Measurements from ENCODE around the gene TACC2.
"Not testable (repeated sequence)": the region's sequence is repeated elsewhere in the genome, so short reads cannot be mapped to it uniquely, and the experiment has no call there.

TACC2 gene

DNA sequence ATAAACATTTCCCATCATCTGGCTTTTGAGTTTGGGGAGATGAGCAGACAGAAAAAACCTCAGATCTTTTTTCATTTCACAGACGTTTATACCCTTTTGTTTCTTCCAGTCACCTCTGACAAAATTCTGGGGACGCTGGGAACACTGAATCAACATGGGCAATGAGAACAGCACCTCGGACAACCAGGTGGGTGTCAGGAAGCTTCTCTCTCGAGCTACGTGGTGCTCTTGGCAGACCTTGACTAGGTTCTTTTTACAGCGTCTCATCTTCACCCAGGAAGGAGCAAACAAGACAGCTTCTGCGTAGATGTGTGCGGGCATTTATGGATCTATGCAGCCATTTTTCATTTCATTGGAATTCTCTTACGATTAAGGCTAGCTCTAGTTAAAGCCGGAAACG, 32.9 kb downstream of the TACC2 start:
- Histone ChIP-seq H3K36me3 (ENCODE audit: insufficient read depth, low read length) (no peaks in the 10 kb centered on the region), H3K27me3 (ENCODE audit: insufficient read depth, low read length, poor library complexity) (peaks cover 8% of the 10 kb centered on the region), H3K27ac (ENCODE audit: low read length) (no peak overlapping the region), H3K9me3 (ENCODE audit: insufficient read depth, low read length, severe bottlenecking) (no peaks in the 10 kb centered on the region), H4K20me1 (ENCODE audit: insufficient read depth, low read length) (no peaks in the 10 kb centered on the region), H3K9ac (ENCODE audit: low read depth, low read length) (no peak overlapping the region), H3K4me2 (ENCODE audit: insufficient read depth, low read length) (no peak overlapping the region), H2AFZ (ENCODE audit: low read depth, low read length) (no peak overlapping the region), H3K4me1 (ENCODE audit: insufficient read depth, low read length) (no peaks in the 10 kb centered on the region), H3K79me2 (ENCODE audit: insufficient read depth, low read length) (no peaks in the 10 kb centered on the region), H3K4me3 (ENCODE audit: low read depth in 1 of 2, low read length in 2 of 2) (no peak overlapping the region)
- ATAC-seq (ENCODE audit: insufficient read depth, low read depth) = no peak
- no peak for DNase-seq
- TF ChIP-seq EZH2 (IDR thresholded peaks at IDR 0.05; ENCODE audit: borderline replicate concordance, low read depth, low read length, severe bottlenecking) = no peak
- TF ChIP-seq, protein P1, sequence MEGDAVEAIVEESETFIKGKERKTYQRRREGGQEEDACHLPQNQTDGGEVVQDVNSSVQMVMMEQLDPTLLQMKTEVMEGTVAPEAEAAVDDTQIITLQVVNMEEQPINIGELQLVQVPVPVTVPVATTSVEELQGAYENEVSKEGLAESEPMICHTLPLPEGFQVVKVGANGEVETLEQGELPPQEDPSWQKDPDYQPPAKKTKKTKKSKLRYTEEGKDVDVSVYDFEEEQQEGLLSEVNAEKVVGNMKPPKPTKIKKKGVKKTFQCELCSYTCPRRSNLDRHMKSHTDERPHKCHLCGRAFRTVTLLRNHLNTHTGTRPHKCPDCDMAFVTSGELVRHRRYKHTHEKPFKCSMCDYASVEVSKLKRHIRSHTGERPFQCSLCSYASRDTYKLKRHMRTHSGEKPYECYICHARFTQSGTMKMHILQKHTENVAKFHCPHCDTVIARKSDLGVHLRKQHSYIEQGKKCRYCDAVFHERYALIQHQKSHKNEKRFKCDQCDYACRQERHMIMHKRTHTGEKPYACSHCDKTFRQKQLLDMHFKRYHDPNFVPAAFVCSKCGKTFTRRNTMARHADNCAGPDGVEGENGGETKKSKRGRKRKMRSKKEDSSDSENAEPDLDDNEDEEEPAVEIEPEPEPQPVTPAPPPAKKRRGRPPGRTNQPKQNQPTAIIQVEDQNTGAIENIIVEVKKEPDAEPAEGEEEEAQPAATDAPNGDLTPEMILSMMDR (IDR thresholded peaks at IDR 0.05; ENCODE audit: borderline replicate concordance, extremely low read depth, low read length, poor library complexity, severe bottlenecking) = no peak

DNA sequence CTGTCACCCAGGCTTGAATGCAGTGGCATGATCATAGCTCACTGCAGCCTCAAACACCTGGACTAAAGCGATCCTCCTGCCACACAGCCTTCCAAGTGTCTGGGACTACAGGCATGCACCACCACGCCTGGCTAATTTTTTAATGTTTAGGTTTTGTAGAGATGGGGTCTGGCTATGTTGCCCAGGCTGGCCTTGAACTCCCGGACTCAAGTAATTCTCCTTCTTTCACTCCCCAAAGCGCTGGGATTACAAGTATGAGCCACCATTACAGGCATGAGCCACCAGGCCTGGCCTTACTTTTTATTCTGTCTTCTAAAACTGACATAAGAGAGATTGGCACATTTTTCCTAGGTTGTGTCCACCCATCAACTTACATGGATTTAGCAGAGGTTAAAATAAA, 33.3 kb downstream of the TACC2 start:
- H3K27ac ChIP-seq (ENCODE audit: low read length) = no peak overlapping the region
- no peak overlapping the region for H3K4me2 ChIP-seq (ENCODE audit: insufficient read depth, low read length)
- no peaks in the 10 kb centered on the region for H4K20me1 ChIP-seq (ENCODE audit: insufficient read depth, low read length)
- peaks cover 6% of the 10 kb centered on the region for H3K27me3 ChIP-seq (ENCODE audit: insufficient read depth, low read length, poor library complexity)
- TF ChIP-seq, protein P1 (IDR thresholded peaks at IDR 0.05; ENCODE audit: borderline replicate concordance, extremely low read depth, low read length, poor library complexity, severe bottlenecking) = no peak
- no peak for TF ChIP-seq EZH2 (IDR thresholded peaks at IDR 0.05; ENCODE audit: borderline replicate concordance, low read depth, low read length, severe bottlenecking)
- ATAC-seq (ENCODE audit: insufficient read depth, low read depth) (no peak), DNase-seq (no peak)
- no peaks in the 10 kb centered on the region for H3K79me2 ChIP-seq (ENCODE audit: insufficient read depth, low read length)
- H3K9me3 ChIP-seq (ENCODE audit: insufficient read depth, low read length, severe bottlenecking) = no peaks in the 10 kb centered on the region
- H3K4me1 ChIP-seq (ENCODE audit: insufficient read depth, low read length) = no peaks in the 10 kb centered on the region
- no peak overlapping the region for H2AFZ ChIP-seq (ENCODE audit: low read depth, low read length)
- no peaks in the 10 kb centered on the region for H3K36me3 ChIP-seq (ENCODE audit: insufficient read depth, low read length)
- no peak overlapping the region for H3K9ac ChIP-seq (ENCODE audit: low read depth, low read length)
- no peak overlapping the region for H3K4me3 ChIP-seq (ENCODE audit: low read depth in 1 of 2, low read length in 2 of 2)

DNA sequence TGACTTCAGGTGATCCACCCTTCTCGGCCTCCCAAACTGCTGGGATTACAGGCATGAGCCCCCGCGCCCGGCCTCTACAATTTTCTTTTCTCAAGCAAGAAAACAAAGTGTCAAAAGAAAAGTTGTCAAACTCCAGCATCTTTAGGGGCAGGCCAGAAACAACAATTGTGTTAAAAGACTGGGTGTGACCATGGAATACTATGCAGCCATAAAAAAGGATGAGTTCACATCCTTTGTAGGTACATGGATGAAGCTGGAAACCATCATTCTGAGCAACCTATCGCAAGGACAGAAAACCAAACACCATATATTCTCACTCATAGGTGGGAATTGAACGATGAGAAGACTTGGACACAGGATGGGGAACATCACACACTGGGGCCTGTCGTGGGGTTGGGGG, 34.3 kb downstream of the TACC2 start:
- not testable (repeated sequence) for H3K9me3 ChIP-seq (ENCODE audit: insufficient read depth, low read length, severe bottlenecking); H4K20me1 ChIP-seq (ENCODE audit: insufficient read depth, low read length); H3K79me2 ChIP-seq (ENCODE audit: insufficient read depth, low read length); H3K4me1 ChIP-seq (ENCODE audit: insufficient read depth, low read length); H3K27me3 ChIP-seq (ENCODE audit: insufficient read depth, low read length, poor library complexity); H3K4me3 ChIP-seq (ENCODE audit: low read depth in 1 of 2, low read length in 2 of 2); ATAC-seq (ENCODE audit: insufficient read depth, low read depth); H3K27ac ChIP-seq (ENCODE audit: low read length); H3K4me2 ChIP-seq (ENCODE audit: insufficient read depth, low read length); H3K36me3 ChIP-seq (ENCODE audit: insufficient read depth, low read length); DNase-seq; H3K9ac ChIP-seq (ENCODE audit: low read depth, low read length); H2AFZ ChIP-seq (ENCODE audit: low read depth, low read length)

DNA sequence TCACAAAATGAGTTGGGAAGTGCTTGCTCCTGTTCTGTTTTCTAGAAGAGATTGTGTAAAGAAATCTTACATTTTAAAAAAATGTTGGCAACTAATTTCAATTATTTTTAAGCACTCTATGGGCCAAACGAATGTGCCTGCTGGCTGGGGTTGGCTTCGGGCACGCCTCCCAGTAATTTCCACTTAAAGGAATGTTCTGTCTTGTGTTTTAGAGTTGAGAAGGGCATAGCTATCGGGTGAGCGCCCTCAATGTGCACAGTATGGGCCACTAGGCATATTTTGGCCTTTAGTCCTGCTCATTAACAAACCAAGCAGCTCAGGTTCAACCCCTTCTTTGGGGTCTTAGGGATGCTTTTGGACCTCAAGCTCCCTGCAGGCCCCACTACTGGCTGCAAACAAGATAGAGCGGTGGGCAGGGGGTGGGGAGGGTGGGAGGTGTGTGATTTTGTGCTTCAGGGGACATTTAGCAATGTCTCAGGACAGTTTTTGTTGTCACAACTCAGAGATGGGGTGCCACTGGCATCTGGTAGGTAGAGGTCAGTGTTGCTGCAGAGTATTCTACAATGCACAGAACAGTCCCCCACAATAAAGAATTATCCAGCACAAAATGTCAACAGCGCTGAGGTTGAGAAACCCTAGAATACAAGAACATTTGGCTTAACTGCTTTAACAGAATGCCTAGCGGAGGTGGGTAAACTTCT, 40.7 kb downstream of the TACC2 start:
- Histone ChIP-seq H4K20me1 (ENCODE audit: insufficient read depth, low read length) (no peaks in the 10 kb centered on the region), H3K4me2 (ENCODE audit: insufficient read depth, low read length) (no peak overlapping the region), H3K9me3 (ENCODE audit: insufficient read depth, low read length, severe bottlenecking) (no peaks in the 10 kb centered on the region), H3K36me3 (ENCODE audit: insufficient read depth, low read length) (no peaks in the 10 kb centered on the region), H2AFZ (ENCODE audit: low read depth, low read length) (no peak overlapping the region), H3K27me3 (ENCODE audit: insufficient read depth, low read length, poor library complexity) (no peaks in the 10 kb centered on the region), H3K4me1 (ENCODE audit: insufficient read depth, low read length) (no peaks in the 10 kb centered on the region), H3K4me3 (ENCODE audit: low read depth in 1 of 2, low read length in 2 of 2) (no peak overlapping the region), H3K79me2 (ENCODE audit: insufficient read depth, low read length) (no peaks in the 10 kb centered on the region), H3K27ac (ENCODE audit: low read length) (no peak overlapping the region), H3K9ac (ENCODE audit: low read depth, low read length) (no peak overlapping the region)
- DNase-seq (no peak), ATAC-seq (ENCODE audit: insufficient read depth, low read depth) (no peak)
- TF ChIP-seq, protein P1 (IDR thresholded peaks at IDR 0.05; ENCODE audit: borderline replicate concordance, extremely low read depth, low read length, poor library complexity, severe bottlenecking) = no peak
- no peak for TF ChIP-seq EZH2 (IDR thresholded peaks at IDR 0.05; ENCODE audit: borderline replicate concordance, low read depth, low read length, severe bottlenecking)

Measured in DND-41 (cell line).